ENCODE measurements around the gene COL6A2. TPM values are rescaled to one million over a fixed set of nuclear protein-coding genes. Genes with fewer than 3 reads are reported as not detected.

COL6A2 gene
- polyA plus RNA-seq, 1 of the 3 experiments (the other 2 are of a cell fraction), result 108 TPM

DNA sequence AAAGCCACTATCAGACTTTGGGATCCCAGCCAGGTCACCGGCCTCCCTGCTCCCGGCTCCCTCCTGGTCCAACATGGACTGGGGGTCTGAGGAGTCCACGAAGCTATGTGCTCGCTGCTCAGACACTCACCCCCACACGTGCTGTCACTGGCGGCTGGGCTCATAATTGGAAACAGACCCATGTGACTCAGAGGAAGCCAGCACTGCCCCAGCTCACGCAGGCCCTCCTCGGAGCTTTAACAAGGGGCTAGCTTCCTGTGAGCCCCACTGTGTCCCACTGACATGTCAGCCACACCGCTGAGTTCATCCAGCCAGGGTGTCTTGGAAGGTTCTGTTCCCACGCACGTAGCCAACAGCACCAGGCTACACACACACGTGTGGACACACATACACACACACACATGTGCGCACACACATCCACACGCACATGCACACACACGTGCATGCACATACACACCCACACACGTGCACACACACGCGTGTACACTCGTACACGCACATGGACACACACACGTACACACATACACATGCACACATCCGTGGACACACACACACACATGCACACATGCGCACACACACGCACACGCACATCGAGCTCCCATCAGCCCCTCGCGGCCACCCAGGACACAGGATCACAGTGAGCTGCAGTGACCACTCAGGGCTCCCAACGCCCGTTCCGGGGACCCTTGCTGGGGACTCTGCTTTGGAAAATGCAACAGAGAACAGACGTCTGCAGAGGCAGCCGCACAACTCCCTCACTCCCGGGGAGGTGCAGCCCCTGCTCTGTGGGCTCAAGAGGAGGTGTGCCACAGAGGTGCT lies 18.4 kb upstream of the COL6A2 start:
- Histone ChIP-seq H3K4me2 (peak overlapping the region; percentile 59), H3K9me3 (no peaks in the 10 kb centered on the region), H2AFZ (ENCODE audit: low read depth) (peak overlapping the region; percentile 47; the same call in 1 of the 2 replicates), H3K36me3 (replicated peaks in 1 of 2; ENCODE audit: control insufficient read depth in 1 of 2, insufficient read depth in 2 of 2, low read length in 1 of 2) (no peaks in the 10 kb centered on the region), H3K27me3 (ENCODE audit: insufficient read depth) (no peaks in the 10 kb centered on the region), H3K9ac (no peak overlapping the region), H3K79me2 (ENCODE audit: insufficient read depth) (no peaks in the 10 kb centered on the region), H3K27ac (ENCODE audit: low read depth in 2 of 2, low read length in 1 of 2) (peak overlapping the region; percentile 58 to 90), H3K4me1 (ENCODE audit: control insufficient read depth in 1 of 2, insufficient read depth in 2 of 2, low read depth in 1 of 2, low read length in 1 of 2) (peaks cover 17 to 38% of the 10 kb centered on the region in 2 experiments; a peak in 3 of 4 replicates), H3K9me2 (no peaks in the 10 kb centered on the region), H4K20me1 (ENCODE audit: insufficient read depth) (no peaks in the 10 kb centered on the region), H3F3A (replicated peaks; ENCODE audit: insufficient read depth) (peaks cover 11% of the 10 kb centered on the region), H3K4me3 (ENCODE audit: low read depth in 2 of 2, low read length in 1 of 2) (no peak overlapping the region)
- peak; percentile 92 for DNase-seq
- POLR2A ChIA-PET, result interaction anchor here (0.9 to 2.5 kb wide), 4 partner anchors 17 to 107 kb away, joined by 3 to 13 read pairs (median 6); no protein-coding TSS in a partner anchor
- CTCF ChIA-PET, result interaction anchor here (0.6 to 1.2 kb wide), 4 partner anchors 18 to 121 kb away, joined by 3 read pairs; partner anchors contain the start of gene COL6A2
- TF ChIP-seq, protein P1, sequence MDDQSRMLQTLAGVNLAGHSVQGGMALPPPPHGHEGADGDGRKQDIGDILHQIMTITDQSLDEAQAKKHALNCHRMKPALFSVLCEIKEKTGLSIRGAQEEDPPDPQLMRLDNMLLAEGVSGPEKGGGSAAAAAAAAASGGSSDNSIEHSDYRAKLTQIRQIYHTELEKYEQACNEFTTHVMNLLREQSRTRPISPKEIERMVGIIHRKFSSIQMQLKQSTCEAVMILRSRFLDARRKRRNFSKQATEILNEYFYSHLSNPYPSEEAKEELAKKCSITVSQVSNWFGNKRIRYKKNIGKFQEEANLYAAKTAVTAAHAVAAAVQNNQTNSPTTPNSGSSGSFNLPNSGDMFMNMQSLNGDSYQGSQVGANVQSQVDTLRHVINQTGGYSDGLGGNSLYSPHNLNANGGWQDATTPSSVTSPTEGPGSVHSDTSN (IDR thresholded peaks at IDR 0.05), result peak; percentile 55; the same call in 1 of the 2 replicates
- no peak for TF ChIP-seq RFX5 (IDR thresholded peaks at IDR 0.05; ENCODE audit: low read length)
- peak; percentile 46; the same call in 1 of the 2 replicates for TF ChIP-seq RCOR1 (IDR thresholded peaks at IDR 0.05; ENCODE audit: low read length)
- TF ChIP-seq CHD2 (IDR thresholded peaks at IDR 0.05; ENCODE audit: low read length, partially characterized antibody), result peak; percentile 67
- TF ChIP-seq, protein P2, sequence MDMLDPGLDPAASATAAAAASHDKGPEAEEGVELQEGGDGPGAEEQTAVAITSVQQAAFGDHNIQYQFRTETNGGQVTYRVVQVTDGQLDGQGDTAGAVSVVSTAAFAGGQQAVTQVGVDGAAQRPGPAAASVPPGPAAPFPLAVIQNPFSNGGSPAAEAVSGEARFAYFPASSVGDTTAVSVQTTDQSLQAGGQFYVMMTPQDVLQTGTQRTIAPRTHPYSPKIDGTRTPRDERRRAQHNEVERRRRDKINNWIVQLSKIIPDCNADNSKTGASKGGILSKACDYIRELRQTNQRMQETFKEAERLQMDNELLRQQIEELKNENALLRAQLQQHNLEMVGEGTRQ (IDR thresholded peaks at IDR 0.05; ENCODE audit: borderline replicate concordance, low read depth, low read length), result peak; percentile 27; the same call in 1 of the 2 replicates
- TF ChIP-seq NRF1 (IDR thresholded peaks at IDR 0.05; ENCODE audit: low read depth, low read length), result peak; percentile 20; the same call in 1 of the 2 replicates
- TF ChIP-seq MEF2A (IDR thresholded peaks at IDR 0.05; ENCODE audit: borderline replicate concordance, low read depth), result no peak
- TF ChIP-seq MXI1 (IDR thresholded peaks at IDR 0.05; ENCODE audit: low read depth, low read length), result peak; percentile 94
- TF ChIP-seq, protein P3, sequence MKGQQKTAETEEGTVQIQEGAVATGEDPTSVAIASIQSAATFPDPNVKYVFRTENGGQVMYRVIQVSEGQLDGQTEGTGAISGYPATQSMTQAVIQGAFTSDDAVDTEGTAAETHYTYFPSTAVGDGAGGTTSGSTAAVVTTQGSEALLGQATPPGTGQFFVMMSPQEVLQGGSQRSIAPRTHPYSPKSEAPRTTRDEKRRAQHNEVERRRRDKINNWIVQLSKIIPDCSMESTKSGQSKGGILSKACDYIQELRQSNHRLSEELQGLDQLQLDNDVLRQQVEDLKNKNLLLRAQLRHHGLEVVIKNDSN (IDR thresholded peaks at IDR 0.05; ENCODE audit: borderline replicate concordance, low read depth), result peak; percentile 64; the same call in 1 of the 2 replicates
- TF ChIP-seq JUND (IDR thresholded peaks at IDR 0.05), result no peak; the same call in 1 of the 2 replicates
- TF ChIP-seq, protein P4, sequence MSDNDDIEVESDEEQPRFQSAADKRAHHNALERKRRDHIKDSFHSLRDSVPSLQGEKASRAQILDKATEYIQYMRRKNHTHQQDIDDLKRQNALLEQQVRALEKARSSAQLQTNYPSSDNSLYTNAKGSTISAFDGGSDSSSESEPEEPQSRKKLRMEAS (IDR thresholded peaks at IDR 0.05; ENCODE audit: low read depth), result peak; percentile 95
- TF ChIP-seq TCF12 (IDR thresholded peaks at IDR 0.05), result peak; percentile 98
- TF ChIP-seq FOSL2 (IDR thresholded peaks at IDR 0.05; ENCODE audit: borderline replicate concordance, low read depth), result peak; percentile 87; the same call in 1 of the 2 replicates
- peak; percentile 56; the same call in 1 of the 2 replicates for TF ChIP-seq POLR2AphosphoS5 (IDR thresholded peaks at IDR 0.05; ENCODE audit: low read depth, low read length)
- TF ChIP-seq RAD21 (IDR thresholded peaks at IDR 0.05; ENCODE audit: low read length), result no peak; the same call in 1 of the 2 replicates
- TF ChIP-seq SIN3A (IDR thresholded peaks at IDR 0.05; ENCODE audit: borderline replicate concordance, low read depth, low read length), result peak; percentile 80; the same call in 1 of the 2 replicates
- WGBS (ENCODE audit: low lambda C conversion rate), result 51% methylated on average over 25 of the region's 34 CpGs

Data from SK-N-SH (cell line).